C4-2B (cell line): ENCODE data around the gene GPHN.

Source experiments
- ZFX ChIP-seq: fragments of 450-650 bp; IDR thresholded peaks from 2 replicates; pipeline ENCODE4 v1.6.1; 2017
- TF ChIP-seq, protein P1 (sequence below): fragments of 450-650 bp; conservative IDR thresholded peaks from 2 replicates; pipeline ENCODE4 v1.5.1; 2017; ENCODE audit warnings: mild to moderate bottlenecking

DNA sequence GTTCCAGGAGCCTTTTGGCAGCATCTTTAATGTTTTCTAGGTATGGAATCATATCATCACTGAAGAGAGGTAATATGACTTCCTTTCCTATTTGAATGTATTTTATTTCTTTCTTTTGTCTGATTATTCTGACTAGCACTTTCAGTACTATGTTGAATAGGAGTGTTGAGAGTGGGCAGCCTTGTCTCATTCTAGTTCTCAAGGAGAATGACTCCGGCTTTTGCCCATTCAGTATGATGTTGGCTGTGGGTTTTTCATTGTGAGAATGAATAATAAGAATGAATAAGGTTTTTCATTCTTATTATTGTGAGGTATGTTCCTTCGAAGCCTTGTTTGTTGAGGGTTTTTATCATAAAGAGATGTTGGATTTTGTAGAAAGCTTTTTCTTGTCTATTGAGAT is 98.9 kb downstream of the GPHN start:
- TF ChIP-seq, protein P1, sequence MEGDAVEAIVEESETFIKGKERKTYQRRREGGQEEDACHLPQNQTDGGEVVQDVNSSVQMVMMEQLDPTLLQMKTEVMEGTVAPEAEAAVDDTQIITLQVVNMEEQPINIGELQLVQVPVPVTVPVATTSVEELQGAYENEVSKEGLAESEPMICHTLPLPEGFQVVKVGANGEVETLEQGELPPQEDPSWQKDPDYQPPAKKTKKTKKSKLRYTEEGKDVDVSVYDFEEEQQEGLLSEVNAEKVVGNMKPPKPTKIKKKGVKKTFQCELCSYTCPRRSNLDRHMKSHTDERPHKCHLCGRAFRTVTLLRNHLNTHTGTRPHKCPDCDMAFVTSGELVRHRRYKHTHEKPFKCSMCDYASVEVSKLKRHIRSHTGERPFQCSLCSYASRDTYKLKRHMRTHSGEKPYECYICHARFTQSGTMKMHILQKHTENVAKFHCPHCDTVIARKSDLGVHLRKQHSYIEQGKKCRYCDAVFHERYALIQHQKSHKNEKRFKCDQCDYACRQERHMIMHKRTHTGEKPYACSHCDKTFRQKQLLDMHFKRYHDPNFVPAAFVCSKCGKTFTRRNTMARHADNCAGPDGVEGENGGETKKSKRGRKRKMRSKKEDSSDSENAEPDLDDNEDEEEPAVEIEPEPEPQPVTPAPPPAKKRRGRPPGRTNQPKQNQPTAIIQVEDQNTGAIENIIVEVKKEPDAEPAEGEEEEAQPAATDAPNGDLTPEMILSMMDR: no peak
- no peak for TF ChIP-seq ZFX
